PC-3 (cell line): ENCODE results near the gene LRRC47.

Source experiments
- EZH2phosphoT487 ChIP-seq: fragments of 300-600 bp; sonication (generic); IDR thresholded peaks from 2 replicates; pipeline ENCODE4 v1.6.1; 2018; ENCODE audit warnings: mild to moderate bottlenecking, antibody characterized with exemption, low read length, borderline replicate concordance
- TF ChIP-seq, protein P1 (sequence below): fragments of 300-600 bp; sonication (generic); conservative IDR thresholded peaks from 2 replicates; pipeline ENCODE4 v1.5.1; 2017; ENCODE audit warnings: antibody characterized with exemption, low read depth, mild to moderate bottlenecking, low read length

DNA sequence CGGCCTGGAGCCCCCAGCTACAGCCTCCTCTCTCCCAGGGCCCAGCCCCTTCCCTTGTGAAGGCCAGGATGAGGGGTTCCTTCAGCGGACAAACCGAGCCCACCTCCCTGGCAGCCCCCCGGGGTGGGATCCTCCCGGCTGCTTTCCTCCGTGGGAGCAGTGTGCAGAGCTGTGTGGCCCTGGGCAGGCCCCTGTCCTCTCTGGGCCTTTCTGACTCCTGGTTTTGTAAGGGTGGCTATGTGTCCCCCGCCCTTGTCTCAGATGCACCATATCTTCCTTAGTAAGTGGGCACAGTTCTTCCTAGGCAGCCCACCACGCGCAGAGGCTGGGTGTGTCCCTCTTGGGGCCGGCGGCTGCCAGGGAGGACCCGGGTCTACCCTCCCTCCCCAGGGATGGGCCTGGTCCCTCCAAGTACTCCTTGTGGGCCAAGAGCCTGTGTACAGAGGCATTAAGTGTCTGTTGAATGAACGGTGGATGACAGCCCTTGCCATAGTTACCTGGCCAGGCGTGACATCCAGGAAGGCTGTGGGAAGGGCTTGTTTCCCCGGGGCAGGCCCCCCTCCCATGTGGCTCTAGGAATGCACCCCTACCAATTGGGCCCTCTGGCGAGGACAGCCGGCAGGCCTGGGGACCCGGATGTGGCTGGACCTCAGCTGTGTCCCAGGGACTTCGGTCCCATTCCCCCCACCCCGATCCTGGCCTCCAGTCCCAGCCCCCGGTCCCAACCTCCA lies 19.9 kb downstream of the LRRC47 start:
- TF ChIP-seq, protein P1, sequence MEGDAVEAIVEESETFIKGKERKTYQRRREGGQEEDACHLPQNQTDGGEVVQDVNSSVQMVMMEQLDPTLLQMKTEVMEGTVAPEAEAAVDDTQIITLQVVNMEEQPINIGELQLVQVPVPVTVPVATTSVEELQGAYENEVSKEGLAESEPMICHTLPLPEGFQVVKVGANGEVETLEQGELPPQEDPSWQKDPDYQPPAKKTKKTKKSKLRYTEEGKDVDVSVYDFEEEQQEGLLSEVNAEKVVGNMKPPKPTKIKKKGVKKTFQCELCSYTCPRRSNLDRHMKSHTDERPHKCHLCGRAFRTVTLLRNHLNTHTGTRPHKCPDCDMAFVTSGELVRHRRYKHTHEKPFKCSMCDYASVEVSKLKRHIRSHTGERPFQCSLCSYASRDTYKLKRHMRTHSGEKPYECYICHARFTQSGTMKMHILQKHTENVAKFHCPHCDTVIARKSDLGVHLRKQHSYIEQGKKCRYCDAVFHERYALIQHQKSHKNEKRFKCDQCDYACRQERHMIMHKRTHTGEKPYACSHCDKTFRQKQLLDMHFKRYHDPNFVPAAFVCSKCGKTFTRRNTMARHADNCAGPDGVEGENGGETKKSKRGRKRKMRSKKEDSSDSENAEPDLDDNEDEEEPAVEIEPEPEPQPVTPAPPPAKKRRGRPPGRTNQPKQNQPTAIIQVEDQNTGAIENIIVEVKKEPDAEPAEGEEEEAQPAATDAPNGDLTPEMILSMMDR = no peak
- TF ChIP-seq EZH2phosphoT487 = no peak
